ENCODE results near the gene RHBDL1.

RHBDL1 gene

DNA sequence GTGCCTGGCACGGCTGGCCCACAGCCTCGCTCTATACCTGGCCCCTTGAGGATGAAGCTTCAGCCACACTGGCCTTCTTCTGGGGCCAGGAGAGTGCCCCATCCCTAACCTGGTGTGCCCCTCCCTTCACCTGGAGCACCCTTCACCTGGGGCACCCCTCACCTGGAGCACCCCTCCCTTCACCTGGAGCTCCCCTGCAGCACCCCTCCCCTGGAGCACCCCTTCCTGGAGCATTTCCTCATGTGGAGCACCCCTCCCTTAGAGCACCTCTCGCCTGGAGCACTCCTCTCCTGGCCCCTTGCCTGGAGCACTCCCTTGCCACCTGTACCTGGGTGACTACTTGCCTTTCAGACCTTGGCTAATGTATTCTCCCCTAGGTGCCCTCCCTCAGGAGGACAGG lies 32.5 kb downstream of the RHBDL1 start:
- no peak for DNase-seq

GRCh38 chr16:708959-709358 lies 33.5 kb downstream of the RHBDL1 start:
- DNase-seq = no peak

DNA sequence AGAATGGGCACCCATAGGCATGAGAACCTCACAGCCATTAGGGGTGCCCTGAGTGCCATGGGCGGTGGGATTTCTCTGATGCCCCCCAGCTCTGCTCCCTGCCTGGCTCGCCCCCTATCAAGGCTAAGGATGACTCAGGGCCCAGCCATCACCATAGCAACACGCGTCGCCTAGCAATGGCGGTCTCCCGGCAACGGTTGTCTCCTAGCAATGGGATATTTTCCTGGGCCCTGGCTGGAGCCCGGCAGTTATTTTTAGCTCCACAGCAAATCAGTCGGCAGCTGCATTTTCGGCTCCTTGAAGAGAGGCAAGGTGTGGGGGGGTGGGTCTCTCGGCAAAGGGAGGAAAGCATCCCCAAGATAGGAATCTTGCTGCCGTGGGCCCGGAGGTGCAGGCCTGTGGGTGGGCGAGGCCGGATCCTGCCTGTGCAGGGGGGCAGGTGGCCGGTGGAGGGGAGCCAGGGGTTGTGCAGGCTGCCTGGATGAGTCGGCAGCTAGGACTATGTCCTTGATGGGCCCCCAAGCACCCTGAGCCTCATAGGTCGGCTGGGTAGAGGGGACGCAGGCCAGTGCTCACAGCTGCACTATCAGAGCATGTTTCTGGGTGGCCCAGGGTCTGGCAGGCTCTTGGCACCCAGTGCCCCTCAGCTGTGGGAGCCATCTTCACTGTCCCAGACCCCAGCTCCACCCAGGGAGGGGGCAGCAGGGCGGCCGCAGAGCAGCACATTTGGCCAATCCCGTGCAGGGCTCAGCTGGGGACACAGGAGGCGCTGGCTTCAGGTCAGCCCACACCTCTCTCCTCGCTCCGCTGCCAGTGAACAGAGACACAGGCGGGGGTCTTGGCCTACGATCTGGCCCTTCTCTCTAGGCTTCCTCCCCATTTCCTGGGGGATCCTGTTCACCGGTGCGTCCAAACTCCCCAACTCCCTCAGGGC lies 34.4 kb downstream of the RHBDL1 start:
- no peak for DNase-seq

DNA sequence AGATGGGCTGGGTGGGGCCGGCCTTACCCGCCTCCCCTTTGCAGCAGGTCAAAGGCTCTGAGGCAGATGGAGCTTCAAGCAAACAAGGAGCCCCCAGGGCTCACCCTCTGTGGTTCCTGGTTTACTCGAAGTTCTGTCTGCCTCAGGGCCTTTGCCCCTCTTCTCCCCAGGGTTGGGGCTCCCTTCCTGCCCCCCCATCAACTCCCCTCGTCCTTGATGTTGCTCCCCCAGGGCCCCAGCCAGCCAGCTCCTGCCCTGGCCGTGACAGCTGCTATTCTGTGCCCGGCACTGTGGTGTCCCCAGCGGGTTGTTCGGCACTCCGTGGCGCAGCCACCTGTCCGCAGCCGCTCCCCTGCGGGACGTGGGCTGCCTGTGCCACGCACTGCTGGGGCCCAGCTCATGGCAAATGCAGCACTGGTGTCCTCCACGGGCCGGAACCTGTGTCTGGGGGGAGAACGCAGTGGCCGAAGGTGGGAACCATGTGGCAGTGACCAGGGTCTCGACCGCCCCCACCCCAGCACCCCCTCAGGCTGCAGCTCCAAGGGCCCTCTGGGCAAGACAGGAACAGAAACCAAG lies 35.1 kb downstream of the RHBDL1 start:
- no peak for DNase-seq

- DNase-seq = no peak
These were observed 35.6 kb downstream of the RHBDL1 start for GRCh38 chr16:711084-711483.

DNA sequence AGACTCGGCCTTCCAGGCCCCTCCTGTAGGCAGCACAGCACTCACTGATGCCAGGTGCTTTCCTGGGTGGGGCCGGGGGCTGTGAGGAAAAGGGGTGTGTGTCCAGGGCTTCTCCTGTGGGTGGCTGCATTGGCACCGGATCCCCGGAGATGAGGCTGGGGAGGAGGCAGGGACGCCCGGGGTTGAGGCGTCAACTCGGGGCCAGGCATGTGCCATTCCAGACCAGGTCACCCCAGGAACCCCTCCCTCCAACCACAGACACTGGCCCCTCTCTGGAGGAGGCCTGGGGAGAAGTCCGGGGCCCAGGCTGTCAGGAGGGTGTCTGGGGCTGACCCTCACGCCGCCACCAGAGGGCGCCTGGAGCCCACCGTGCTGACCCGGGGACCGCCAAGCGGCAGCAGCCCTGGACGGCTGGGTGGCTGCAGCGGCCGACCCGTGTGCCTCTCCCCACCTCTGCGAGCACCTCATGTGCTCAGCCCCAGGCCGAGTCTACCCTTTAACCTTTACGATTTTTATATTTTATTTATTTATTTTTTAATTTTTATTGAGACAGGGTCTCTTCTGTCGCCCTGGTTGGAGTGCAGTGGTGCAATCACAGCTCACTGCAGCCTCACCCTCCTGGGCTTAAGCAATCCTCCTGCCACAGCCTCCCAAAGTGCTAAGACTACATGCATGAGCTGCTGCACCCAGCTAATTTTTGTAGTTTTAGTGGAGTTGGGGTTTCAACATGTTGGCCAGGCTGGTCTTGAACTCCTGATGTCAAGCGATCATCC lies 36.3 kb downstream of the RHBDL1 start:
- DNase-seq = peak; percentile 85 to 87

- peak; percentile 62 to 73 for DNase-seq
These were observed 37.3 kb downstream of the RHBDL1 start for GRCh38 chr16:712740-713250.

GRCh38 chr16:714079-714478 lies 38.6 kb downstream of the RHBDL1 start:
- no peak for DNase-seq

DNA sequence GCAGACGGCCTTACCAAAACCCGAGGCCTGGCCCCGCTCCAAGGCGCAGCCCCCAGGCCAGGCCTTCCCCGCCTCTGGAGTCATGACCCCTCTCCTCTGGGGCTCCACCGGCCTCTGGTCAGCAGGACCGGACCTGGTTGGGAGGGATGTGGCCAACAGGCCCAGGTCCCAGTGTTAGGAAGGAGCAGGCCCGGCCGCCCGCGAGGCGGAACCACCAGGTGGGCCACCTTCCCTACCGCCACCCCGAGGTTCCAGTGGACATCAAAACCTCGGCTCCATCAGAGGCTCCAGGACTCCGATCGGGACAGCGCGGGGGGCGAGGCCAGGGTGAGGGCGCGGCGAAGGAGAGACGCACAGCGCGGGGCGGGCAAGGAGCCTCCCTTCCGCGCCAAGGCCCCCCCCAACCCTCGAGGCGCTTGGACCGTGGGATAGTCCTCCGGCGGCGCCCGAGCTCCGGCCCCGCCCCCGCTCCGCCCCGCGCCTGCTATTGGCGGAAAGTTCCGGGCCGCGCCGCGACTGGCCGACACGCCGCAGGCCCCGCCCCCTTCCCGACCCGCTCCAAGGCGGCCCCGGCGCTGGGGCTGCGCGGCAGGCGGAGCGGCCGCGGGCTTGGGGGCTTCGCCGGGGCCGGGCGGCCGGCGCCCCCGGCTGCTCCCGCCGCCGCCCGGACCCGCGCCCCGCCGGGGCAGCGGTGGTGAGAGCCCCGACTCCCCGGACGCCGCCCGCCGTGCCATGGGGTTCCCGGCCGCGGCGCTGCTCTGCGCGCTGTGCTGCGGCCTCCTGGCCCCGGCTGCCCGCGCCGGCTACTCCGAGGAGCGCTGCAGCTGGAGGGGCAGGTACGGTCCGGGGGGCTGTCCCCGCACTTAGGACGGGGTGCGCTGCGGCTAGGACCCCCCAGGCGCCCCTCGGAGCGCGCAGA lies 39.3 kb downstream of the RHBDL1 start, which contains the start of gene METRN:
Gene METRN, plus strand, starts transcription at position 561 of the 919 bp plus-strand sequence. Its CDS starts 172 bp downstream, at position 733.
- peak; percentile 93 to 98 for DNase-seq

DNA sequence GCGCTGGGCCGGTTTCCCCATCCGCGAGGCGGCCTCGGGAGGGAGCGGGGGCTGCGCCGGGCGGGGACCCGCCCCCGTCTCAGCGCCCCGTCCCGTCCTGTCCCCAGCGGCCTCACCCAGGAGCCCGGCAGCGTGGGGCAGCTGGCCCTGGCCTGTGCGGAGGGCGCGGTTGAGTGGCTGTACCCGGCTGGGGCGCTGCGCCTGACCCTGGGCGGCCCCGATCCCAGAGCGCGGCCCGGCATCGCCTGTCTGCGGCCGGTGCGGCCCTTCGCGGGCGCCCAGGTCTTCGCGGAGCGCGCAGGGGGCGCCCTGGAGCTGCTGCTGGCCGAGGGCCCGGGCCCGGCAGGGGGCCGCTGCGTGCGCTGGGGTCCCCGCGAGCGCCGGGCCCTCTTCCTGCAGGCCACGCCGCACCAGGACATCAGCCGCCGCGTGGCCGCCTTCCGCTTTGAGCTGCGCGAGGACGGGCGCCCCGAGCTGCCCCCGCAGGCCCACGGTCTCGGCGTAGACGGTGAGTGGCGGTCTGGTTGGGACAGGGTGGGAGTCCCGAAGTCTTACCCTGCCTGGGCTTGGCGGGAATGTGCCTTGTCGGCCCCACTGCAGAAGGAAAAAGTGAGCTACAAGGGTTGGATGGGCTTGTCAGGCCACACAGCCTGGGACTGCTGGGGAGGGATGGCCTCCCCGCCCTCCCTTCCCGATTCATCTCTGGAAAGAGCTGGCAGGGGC lies 40.2 kb downstream of the RHBDL1 start:
- peak in 1 of 2 donors; percentile 36 for DNase-seq

DNA sequence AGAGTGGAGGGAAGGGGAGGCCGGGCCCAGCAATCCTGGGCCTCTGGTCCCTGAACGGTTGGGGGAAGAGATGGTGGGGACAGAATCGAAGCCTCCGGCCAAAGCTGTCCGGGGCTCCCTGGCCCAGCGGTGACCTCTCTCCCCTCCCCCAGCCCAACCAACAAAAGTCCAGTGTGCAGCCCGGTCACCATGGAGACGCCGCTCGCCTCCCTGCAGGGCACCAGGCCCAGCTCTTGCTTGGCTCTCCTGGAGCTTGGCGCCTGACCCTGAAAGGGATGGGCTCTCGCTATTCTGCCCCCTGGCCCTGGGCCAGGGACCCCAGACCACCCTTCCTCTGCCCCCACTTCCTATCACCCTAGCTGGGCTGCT lies 40.7 kb downstream of the RHBDL1 start:
- DNase-seq = no peak

GRCh38 chr16:716768-717325 lies 41.4 kb downstream of the RHBDL1 start:
- no peak for DNase-seq

DNA sequence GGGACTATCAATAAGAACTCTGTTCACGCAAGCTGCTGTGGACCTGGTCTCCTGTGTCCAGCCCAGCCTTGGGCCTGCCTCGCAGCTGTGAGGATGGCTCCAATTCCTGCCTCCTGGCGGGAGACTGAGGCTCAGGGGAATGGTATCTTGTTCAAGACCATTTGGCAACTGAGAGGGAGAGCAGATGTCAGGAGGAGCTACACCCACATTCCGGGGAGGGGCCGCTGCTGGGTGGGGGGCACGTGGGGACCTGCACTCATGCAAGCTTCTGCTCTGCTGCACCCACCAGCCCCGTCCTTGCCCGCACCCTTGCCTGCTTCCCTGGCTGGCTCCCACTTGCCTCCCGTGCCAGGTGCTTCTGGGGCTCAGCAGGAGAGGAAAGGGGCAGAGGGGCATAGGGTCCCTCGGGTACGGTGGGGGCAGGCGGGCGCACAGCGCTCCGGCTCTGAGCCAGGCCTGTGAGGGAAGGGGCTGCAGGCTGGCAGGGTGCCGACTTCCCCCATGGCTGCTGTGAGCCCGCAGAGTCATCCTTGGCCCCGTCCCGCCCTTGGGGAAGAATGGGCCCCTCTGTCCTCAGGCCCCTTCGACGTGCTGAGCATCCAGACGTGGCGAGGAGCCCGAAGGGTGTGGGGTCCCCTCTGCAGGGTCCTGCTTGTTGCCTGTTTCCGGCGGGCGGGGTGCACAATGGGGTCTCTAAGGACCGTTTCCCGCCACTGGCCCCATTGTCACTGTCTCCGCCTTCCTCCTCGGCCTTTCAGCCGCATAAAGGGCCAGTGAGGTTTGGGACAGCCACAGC lies 42.2 kb downstream of the RHBDL1 start:
- no peak for DNase-seq

- DNase-seq = no peak
These were observed 42.9 kb downstream of the RHBDL1 start for GRCh38 chr16:718389-718788.

- no peak for DNase-seq
These were observed 43.5 kb downstream of the RHBDL1 start for GRCh38 chr16:718922-719321.

DNA sequence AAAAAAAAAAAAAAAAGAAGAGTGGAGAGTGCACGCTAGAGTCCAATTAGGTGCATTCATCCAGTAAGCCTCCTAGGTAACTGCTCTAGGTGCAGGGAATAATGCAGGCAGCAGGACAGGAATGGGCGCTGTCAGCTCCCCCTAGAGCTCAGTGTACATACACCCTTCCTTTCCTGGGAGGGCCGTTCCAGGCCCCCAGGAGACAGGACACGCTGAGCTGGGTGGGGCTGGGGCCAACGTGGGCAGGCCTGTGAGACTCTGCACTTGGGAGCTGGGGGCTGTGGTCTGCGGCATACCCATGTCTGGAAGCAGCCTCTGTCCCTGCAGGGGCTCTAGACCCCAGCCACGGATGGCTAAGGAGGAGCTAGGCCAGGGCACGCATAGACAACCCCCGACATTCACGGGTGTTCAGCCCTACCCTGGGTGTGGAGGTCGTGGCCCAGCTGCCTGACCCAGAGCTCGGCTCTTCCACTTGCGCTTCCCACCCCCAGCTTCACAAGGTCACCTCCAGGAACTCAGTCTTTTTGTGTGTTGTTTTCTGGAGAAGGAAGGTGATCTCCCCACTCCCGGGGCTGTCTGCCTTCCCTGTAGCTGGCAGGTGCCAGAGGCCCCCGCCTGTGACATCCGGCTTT lies 44.5 kb downstream of the RHBDL1 start:
- no peak for DNase-seq

DNA sequence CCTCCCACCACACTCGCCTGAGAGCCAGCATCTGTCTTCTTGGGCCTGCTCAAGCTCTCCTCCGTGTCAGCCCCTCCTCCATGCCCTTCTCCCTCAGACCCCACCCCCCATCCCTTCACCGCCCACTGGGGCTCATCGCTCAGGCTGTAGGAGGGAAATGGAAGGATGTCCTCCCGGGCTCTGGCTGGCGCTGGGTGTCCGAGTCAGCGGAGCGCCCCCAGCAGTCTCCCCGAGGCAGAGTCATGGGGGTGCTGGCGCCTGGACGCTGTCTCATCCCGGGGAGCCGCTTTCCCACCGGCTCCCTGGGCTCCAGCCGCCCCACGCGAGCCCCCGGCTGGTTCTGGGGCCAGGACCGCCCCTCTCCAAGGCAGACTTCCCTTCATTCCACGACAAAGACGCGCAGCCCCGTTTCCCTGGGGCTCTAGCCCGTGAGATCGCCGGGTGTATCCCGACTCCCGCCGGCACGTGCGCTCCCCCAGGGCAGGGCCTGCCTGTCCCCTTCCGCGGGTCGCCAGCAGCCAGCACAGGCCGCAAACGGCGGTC lies 45.0 kb downstream of the RHBDL1 start:
- DNase-seq = peak; percentile 57 to 69

DNA sequence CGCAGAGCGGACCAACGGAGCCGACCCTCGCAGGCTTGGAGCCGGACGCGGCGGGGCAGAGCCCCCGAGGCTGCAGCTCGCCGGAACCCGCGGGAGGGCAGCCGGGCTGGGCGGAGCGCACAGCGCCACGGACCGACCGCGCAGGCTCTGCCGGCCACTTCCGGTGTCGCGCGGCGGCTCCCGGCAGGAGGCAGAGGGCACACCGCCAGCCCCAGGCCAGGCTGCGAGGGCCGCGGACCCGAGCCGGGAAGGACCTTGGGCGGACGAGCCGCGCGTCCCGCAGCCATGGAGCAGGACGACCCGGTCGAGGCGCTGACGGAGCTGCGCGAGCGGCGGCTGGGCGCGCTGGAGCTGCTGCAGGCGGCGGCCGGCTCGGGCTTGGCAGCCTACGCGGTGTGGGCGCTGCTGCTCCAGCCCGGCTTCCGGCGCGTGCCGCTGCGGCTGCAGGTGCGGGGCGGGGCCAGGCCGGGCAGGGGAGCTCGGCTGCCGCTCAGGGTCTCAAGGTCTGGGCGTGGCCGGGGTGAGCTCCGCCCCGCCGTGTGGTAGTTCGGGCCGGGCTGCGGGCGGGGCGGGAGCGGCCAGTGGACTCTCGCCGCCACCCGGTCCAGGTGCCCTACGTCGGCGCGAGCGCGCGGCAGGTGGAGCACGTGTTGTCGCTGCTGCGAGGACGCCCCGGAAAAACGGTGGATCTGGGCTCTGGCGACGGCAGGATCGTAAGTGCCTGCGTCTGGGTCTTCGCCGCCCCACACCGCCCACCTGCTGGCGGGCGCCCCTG lies 45.7 kb downstream of the RHBDL1 start, which contains the start of gene ANTKMT:
Gene ANTKMT, plus strand, starts transcription at position 157 of the 775 bp plus-strand sequence. Its CDS starts 129 bp downstream, at position 286.
- DNase-seq = peak; percentile 75 to 88
